MCF 10A (cell line): ENCODE measurements around the gene CDKL5. TPM values are rescaled to one million over a fixed set of nuclear protein-coding genes. Genes with fewer than 3 reads are reported as not detected.

Experiments
- Bru-seq: library from RNA; stranded (reverse); fragments of 400-500 nt; gene quantifications from one replicate; lab custom pipeline; 2021; lab: Mats Ljungman, UMichigan
- BruChase-seq, 2 experiments: library from RNA; stranded (reverse); fragments of 400-500 nt; gene quantifications; one replicate each; lab custom pipeline; 2021; lab: Mats Ljungman, UMichigan
- BruUV-seq: library from RNA; stranded (reverse); fragments of 400-500 nt; replicated peaks from 2 replicates; lab custom pipeline; 2021; lab: Mats Ljungman, UMichigan
- CTCF ChIA-PET: fragments of 300-600 bp; sonication (Branson Sonifier 250); formaldehyde crosslinking; extraction: SDS; loops from one replicate; lab custom pipeline; 2021; ENCODE audit warnings: antibody characterized with exemption, inconsistent platforms; lab: Yijun Ruan, JAX
- POLR2A ChIA-PET: fragments of 300-600, 350-650 bp; sonication (Branson Sonifier 250); formaldehyde crosslinking; extraction: SDS; loops from one replicate; lab custom pipeline; 2020; ENCODE audit warnings: antibody characterized with exemption, inconsistent platforms; lab: Yijun Ruan, JAX
- DNase-seq: peaks from one replicate; pipeline ENCODE4 v3.0.0-alpha.2; 2018; ENCODE audit not compliant: unreplicated experiment
- H3K27ac Mint-ChIP-seq: one replicate; pipeline ENCODE4 v1.8.0; 2022; ENCODE audit warnings: mild to moderate bottlenecking, low read depth, mixed read lengths; ENCODE audit not compliant: unreplicated experiment
- H3K27me3 Mint-ChIP-seq: one replicate; pipeline ENCODE4 v1.8.0; 2022; ENCODE audit warnings: mixed read lengths; ENCODE audit not compliant: insufficient read depth, unreplicated experiment
- H3K36me3 Mint-ChIP-seq: one replicate; pipeline ENCODE4 v1.8.0; 2022; ENCODE audit warnings: mild to moderate bottlenecking, moderate library complexity, mixed read lengths; ENCODE audit not compliant: insufficient read depth, unreplicated experiment
- H3K4me1 Mint-ChIP-seq: one replicate; pipeline ENCODE4 v1.8.0; 2022; ENCODE audit warnings: mixed read lengths; ENCODE audit not compliant: insufficient read depth, unreplicated experiment
- H3K4me3 Mint-ChIP-seq: one replicate; pipeline ENCODE4 v1.8.0; 2022; ENCODE audit warnings: mild to moderate bottlenecking, moderate library complexity, mixed read lengths; ENCODE audit not compliant: unreplicated experiment
- H3K9me3 Mint-ChIP-seq: one replicate; pipeline ENCODE4 v1.8.0; 2022; ENCODE audit warnings: mixed read lengths; ENCODE audit not compliant: unreplicated experiment
- intact Hi-C: fragments of 100-400 bp; cut with micrococcal nuclease; formaldehyde crosslinking; loops from 2 replicates; pipeline ENCODE4 v1.14.1; 2022
- long read RNA-seq: library from polyadenylated mRNA; stranded (forward); transcript quantifications from one replicate; pipeline ENCODE4 v2.0.0, GENCODE V29; 2022
- total RNA-seq: library from RNA; stranded (reverse); gene quantifications from 2 replicates; pipeline ENCODE4 v1.2.3, GENCODE V29; 2022
- TF ChIP-seq, protein P1 (sequence below): fragments of 200-600 bp; IDR thresholded peaks from one replicate; pipeline ENCODE4 v1.8.0; 2022; ENCODE audit warnings: antibody characterized with exemption, mild to moderate bottlenecking; ENCODE audit not compliant: unreplicated experiment

CDKL5 gene
- total RNA-seq: 8.2 and 8.3 TPM in 2 replicates
- Bru-seq, nascent RNA: percentile 53 among the genes with signal in this experiment
- BruChase-seq, experiment 1, labeled RNA remaining after a 6-hour chase: percentile 56 among the genes with signal in this experiment
- BruChase-seq, experiment 2, labeled RNA remaining after a 2-hour chase: percentile 56 among the genes with signal in this experiment
- long read RNA-seq, partial matches to known transcripts: 0 of 1 reads
- long read RNA-seq, other reads (novel, unspliced or antisense): 1 of 1 reads

DNA sequence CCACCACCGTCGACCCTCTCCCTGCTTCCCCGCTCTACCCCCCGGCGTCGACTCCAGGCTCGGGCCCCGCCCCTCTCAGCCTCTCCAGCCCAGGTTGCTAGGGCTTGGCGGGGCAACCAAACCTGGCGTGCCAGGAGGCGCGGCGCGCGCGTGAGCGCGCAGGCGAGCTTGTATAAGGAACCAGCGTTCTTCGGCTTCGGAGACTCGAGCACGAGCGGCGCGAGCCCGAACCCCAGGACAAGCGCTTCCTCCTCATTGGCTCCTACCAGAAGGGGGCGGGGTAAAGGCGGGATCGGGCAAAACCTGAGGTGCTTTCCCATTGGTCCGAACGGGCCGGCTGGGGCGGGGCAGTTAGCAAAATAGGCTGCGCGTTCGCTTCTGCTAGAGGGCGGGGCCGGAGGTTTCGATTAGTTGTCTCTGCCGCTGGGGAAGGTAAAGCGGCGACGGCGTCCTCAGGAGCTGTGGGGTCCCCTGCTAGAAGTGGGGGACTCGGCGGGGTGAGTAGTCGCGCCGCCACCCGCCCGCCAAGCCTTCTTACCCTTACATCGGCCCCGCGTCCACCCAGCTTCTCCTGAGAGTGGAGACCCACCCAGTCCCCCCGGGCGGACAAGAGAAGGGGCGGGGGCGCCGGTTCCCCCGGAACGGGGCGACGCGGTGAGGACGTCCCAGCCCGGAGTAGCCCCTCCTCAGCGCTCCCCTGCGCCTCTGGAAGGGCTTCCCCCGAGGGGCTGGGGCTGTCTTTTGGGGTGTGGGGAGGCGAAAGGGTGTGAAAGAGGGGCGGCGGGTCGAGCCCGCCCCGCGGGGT, at the start of gene CDKL5:
Gene CDKL5, plus strand, starts transcription at position 410 of the 805 bp plus-strand sequence. CDS start 81,489 bp downstream, outside the sequence.
- H3K27me3 Mint-ChIP-seq: no peaks in the 10 kb centered on the region
- no peaks in the 10 kb centered on the region for H3K9me3 Mint-ChIP-seq
- TF ChIP-seq, protein P1, sequence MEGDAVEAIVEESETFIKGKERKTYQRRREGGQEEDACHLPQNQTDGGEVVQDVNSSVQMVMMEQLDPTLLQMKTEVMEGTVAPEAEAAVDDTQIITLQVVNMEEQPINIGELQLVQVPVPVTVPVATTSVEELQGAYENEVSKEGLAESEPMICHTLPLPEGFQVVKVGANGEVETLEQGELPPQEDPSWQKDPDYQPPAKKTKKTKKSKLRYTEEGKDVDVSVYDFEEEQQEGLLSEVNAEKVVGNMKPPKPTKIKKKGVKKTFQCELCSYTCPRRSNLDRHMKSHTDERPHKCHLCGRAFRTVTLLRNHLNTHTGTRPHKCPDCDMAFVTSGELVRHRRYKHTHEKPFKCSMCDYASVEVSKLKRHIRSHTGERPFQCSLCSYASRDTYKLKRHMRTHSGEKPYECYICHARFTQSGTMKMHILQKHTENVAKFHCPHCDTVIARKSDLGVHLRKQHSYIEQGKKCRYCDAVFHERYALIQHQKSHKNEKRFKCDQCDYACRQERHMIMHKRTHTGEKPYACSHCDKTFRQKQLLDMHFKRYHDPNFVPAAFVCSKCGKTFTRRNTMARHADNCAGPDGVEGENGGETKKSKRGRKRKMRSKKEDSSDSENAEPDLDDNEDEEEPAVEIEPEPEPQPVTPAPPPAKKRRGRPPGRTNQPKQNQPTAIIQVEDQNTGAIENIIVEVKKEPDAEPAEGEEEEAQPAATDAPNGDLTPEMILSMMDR: no peak
- H3K4me1 Mint-ChIP-seq: peaks cover 13% of the 10 kb centered on the region
- BruUV-seq: no TSS peak
- ChIA-PET POLR2A (interaction anchor here (0.6 to 1.6 kb wide), 8 partner anchors 171 to 615 kb away, joined by 3 to 7 read pairs (median 3); no protein-coding TSS in a partner anchor), CTCF (interaction anchor here (0.5 to 0.9 kb wide), 3 partner anchors 55 to 511 kb away, joined by 3 read pairs; no protein-coding TSS in a partner anchor)
- intact Hi-C loops: loop anchor here (1.0 to 10.0 kb wide), 2 partner anchors 259 to 470 kb away; no protein-coding TSS in a partner anchor
- H3K36me3 Mint-ChIP-seq: no peaks in the 10 kb centered on the region
- H3K4me3 Mint-ChIP-seq: peak within 1 kb of the TSS; percentile 82
- DNase-seq: peak; percentile 95
- peak within 1 kb of the TSS; percentile 61 for H3K27ac Mint-ChIP-seq

DNA sequence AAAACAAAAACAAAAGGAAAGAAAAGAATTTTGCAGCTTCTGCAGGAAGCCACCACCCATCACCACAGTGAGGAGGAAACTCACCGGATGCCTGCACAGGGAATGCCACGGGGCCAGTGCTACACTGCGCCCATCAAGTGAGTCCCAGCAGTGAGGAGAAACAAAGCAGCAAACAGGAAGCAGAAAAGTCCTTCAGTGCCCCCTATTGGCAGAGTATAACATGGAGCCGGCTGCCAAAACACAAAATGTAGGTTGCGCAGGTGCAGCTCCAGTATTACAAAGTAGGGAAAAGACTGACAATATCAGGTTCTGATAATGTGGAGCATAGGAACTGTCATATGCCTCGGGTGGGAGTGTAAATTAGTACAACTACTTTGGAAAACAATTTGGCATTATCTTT, 47.6 kb upstream of the CDKL5 start:
- H3K4me3 Mint-ChIP-seq: no peak overlapping the region
- H3K9me3 Mint-ChIP-seq: no peaks in the 10 kb centered on the region
- no peaks in the 10 kb centered on the region for H3K4me1 Mint-ChIP-seq
- no peaks in the 10 kb centered on the region for H3K36me3 Mint-ChIP-seq
- no peaks in the 10 kb centered on the region for H3K27me3 Mint-ChIP-seq
- BruUV-seq: no TSS peak
- POLR2A ChIA-PET: interaction anchor here (0.5 to 0.6 kb wide), 2 partner anchors 545 to 981 kb away, joined by 3 to 5 read pairs; no protein-coding TSS in a partner anchor
- intact Hi-C loops: loop anchor here (5.0 kb wide), 1 partner anchor 680 kb away; no protein-coding TSS in a partner anchor
- DNase-seq: peak; percentile 37
- no peak overlapping the region for H3K27ac Mint-ChIP-seq
- CTCF ChIA-PET: interaction anchor here (0.6 to 2.1 kb wide), 11 partner anchors 12 to 1018 kb away, joined by 3 to 6 read pairs (median 4); no protein-coding TSS in a partner anchor
- TF ChIP-seq, protein P1: peak; percentile 31

DNA sequence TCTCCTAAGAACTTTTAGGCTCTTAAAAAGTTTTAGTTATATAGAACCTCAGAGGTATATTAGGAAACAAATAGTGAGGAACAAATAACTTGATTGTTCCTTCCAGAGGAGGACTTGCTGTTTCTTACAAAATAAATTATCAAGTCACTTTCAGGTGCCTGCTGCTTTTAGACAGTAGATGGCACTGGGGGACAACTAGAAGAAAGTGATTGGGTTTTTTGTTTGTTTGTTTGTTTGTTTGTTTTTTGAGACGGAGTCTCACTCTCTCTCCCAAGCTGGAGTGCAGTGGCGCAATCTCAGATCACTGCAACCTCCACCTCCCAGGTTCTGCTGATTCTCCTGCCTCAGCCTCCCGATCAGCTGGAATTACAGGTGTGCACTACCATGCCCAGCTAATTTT, 35.4 kb upstream of the CDKL5 start:
- Mint-ChIP-seq H3K36me3 (peaks cover 5% of the 10 kb centered on the region), H3K27me3 (no peaks in the 10 kb centered on the region), H3K27ac (no peak overlapping the region), H3K4me3 (no peak overlapping the region), H3K4me1 (no peaks in the 10 kb centered on the region), H3K9me3 (no peaks in the 10 kb centered on the region)
- TF ChIP-seq, protein P1: no peak
- ChIA-PET POLR2A (no interaction called here), CTCF (interaction anchor here (0.6 to 2.0 kb wide), 21 partner anchors 11 to 1160 kb away, joined by 3 to 19 read pairs (median 3); no protein-coding TSS in a partner anchor)
- DNase-seq: no peak
- intact Hi-C loops: no loop called here
- no TSS peak for BruUV-seq
